ENCODE data around the gene PUS10.
"Not testable (repeated sequence)": the region's sequence is repeated elsewhere in the genome, so short reads cannot be mapped to it uniquely, and the experiment has no call there.

Gene PUS10

GRCh38 chr2:60991644-60992043, 26.4 kb downstream of the PUS10 start:
- no peak overlapping the region for H4K8ac ChIP-seq (ENCODE audit: low read depth, low read length)
- no peaks in the 10 kb centered on the region for H3K79me2 ChIP-seq (ENCODE audit: control insufficient read depth, insufficient read depth, low read length)
- no peak overlapping the region for H3K23ac ChIP-seq (ENCODE audit: low read length)
- H3K79me1 ChIP-seq (ENCODE audit: low read length): no peaks in the 10 kb centered on the region
- no peak overlapping the region for H3K56ac ChIP-seq (ENCODE audit: low read length)
- no peaks in the 10 kb centered on the region for H3K27me3 ChIP-seq (ENCODE audit: insufficient read depth, low read length, poor library complexity)
- no peak overlapping the region for H3K4me2 ChIP-seq (ENCODE audit: low read length)
- H3K4me1 ChIP-seq (ENCODE audit: control insufficient read depth, low read depth, low read length): no peaks in the 10 kb centered on the region
- no peak overlapping the region for H3K4ac ChIP-seq (ENCODE audit: low read depth, low read length)
- no peak overlapping the region for H3K4me3 ChIP-seq (ENCODE audit: low read length)
- WGBS (ENCODE audit: extremely low coverage, insufficient coverage, low lambda C conversion rate): no CpG with 5 or more reads among the region's 4 CpGs
- H3K27ac ChIP-seq (ENCODE audit: low read depth, low read length): no peak overlapping the region
- no peak for DNase-seq
- H2BK15ac ChIP-seq (replicated peaks; ENCODE audit: low read depth): no peak overlapping the region
- H2AK5ac ChIP-seq (ENCODE audit: low read length): no peak overlapping the region
- no peaks in the 10 kb centered on the region for H3K36me3 ChIP-seq (ENCODE audit: control insufficient read depth, insufficient read depth, low read length)
- H3K18ac ChIP-seq (ENCODE audit: low read length): no peak overlapping the region
- no peak overlapping the region for H2BK5ac ChIP-seq (ENCODE audit: low read length)
- H3K9ac ChIP-seq (ENCODE audit: low read length): no peak overlapping the region
- no peak overlapping the region for H2BK120ac ChIP-seq (ENCODE audit: low read depth, low read length)
- H4K5ac ChIP-seq (ENCODE audit: low read length): no peak overlapping the region

- Histone ChIP-seq H2AK5ac (ENCODE audit: low read length) (no peak overlapping the region), H3K36me3 (ENCODE audit: control insufficient read depth, insufficient read depth, low read length) (no peaks in the 10 kb centered on the region), H3K4me3 (ENCODE audit: low read length) (no peak overlapping the region), H4K8ac (ENCODE audit: low read depth, low read length) (no peak overlapping the region), H3K4ac (ENCODE audit: low read depth, low read length) (no peak overlapping the region), H3K27me3 (ENCODE audit: insufficient read depth, low read length, poor library complexity) (no peaks in the 10 kb centered on the region), H3K18ac (ENCODE audit: low read length) (no peak overlapping the region), H3K27ac (ENCODE audit: low read depth, low read length) (no peak overlapping the region), H3K56ac (ENCODE audit: low read length) (no peak overlapping the region), H3K23ac (ENCODE audit: low read length) (no peak overlapping the region), H3K4me2 (ENCODE audit: low read length) (no peak overlapping the region), H3K79me1 (ENCODE audit: low read length) (no peaks in the 10 kb centered on the region), H3K79me2 (ENCODE audit: control insufficient read depth, insufficient read depth, low read length) (no peaks in the 10 kb centered on the region), H2BK5ac (ENCODE audit: low read length) (no peak overlapping the region), H2BK120ac (ENCODE audit: low read depth, low read length) (no peak overlapping the region), H3K9ac (ENCODE audit: low read length) (no peak overlapping the region), H2BK15ac (replicated peaks; ENCODE audit: low read depth) (no peak overlapping the region), H4K5ac (ENCODE audit: low read length) (no peak overlapping the region), H3K4me1 (ENCODE audit: control insufficient read depth, low read depth, low read length) (no peaks in the 10 kb centered on the region)
- DNase-seq: no peak
- WGBS (ENCODE audit: extremely low coverage, insufficient coverage, low lambda C conversion rate): no CpG with 5 or more reads among the region's 2 CpGs
Observed at GRCh38 chr2:60989259-60989658, 28.8 kb downstream of the PUS10 start.

GRCh38 chr2:60987656-60988055, 30.4 kb downstream of the PUS10 start:
- not testable (repeated sequence) for H3K4me2 ChIP-seq (ENCODE audit: low read length); H2AK5ac ChIP-seq (ENCODE audit: low read length); H3K9ac ChIP-seq (ENCODE audit: low read length); H3K56ac ChIP-seq (ENCODE audit: low read length); H3K23ac ChIP-seq (ENCODE audit: low read length); DNase-seq; H3K4ac ChIP-seq (ENCODE audit: low read depth, low read length); H4K8ac ChIP-seq (ENCODE audit: low read depth, low read length); H3K79me1 ChIP-seq (ENCODE audit: low read length); H3K18ac ChIP-seq (ENCODE audit: low read length); H3K4me1 ChIP-seq (ENCODE audit: control insufficient read depth, low read depth, low read length); H2BK15ac ChIP-seq (replicated peaks; ENCODE audit: low read depth); H2BK120ac ChIP-seq (ENCODE audit: low read depth, low read length); H3K27ac ChIP-seq (ENCODE audit: low read depth, low read length); H2BK5ac ChIP-seq (ENCODE audit: low read length); H3K79me2 ChIP-seq (ENCODE audit: control insufficient read depth, insufficient read depth, low read length); H3K27me3 ChIP-seq (ENCODE audit: insufficient read depth, low read length, poor library complexity); H4K5ac ChIP-seq (ENCODE audit: low read length); H3K4me3 ChIP-seq (ENCODE audit: low read length); H3K36me3 ChIP-seq (ENCODE audit: control insufficient read depth, insufficient read depth, low read length)
- WGBS (ENCODE audit: extremely low coverage, insufficient coverage, low lambda C conversion rate): no CpG with 5 or more reads among the region's 8 CpGs

GRCh38 chr2:60987041-60987440, 31.0 kb downstream of the PUS10 start:
- Histone ChIP-seq H2AK5ac (ENCODE audit: low read length) (no peak overlapping the region), H4K8ac (ENCODE audit: low read depth, low read length) (no peak overlapping the region), H3K4me3 (ENCODE audit: low read length) (no peak overlapping the region)

GRCh38 chr2:60984720-60985119, 33.3 kb downstream of the PUS10 start:
- Histone ChIP-seq H3K79me1 (ENCODE audit: low read length) (no peaks in the 10 kb centered on the region), H3K36me3 (ENCODE audit: control insufficient read depth, insufficient read depth, low read length) (no peaks in the 10 kb centered on the region), H3K23ac (ENCODE audit: low read length) (no peak overlapping the region), H3K79me2 (ENCODE audit: control insufficient read depth, insufficient read depth, low read length) (no peaks in the 10 kb centered on the region), H3K27ac (ENCODE audit: low read depth, low read length) (no peak overlapping the region), H3K4me2 (ENCODE audit: low read length) (no peak overlapping the region), H2BK15ac (replicated peaks; ENCODE audit: low read depth) (no peak overlapping the region), H2BK120ac (ENCODE audit: low read depth, low read length) (no peak overlapping the region), H3K9ac (ENCODE audit: low read length) (no peak overlapping the region), H3K4me1 (ENCODE audit: control insufficient read depth, low read depth, low read length) (no peaks in the 10 kb centered on the region), H4K5ac (ENCODE audit: low read length) (no peak overlapping the region), H3K27me3 (ENCODE audit: insufficient read depth, low read length, poor library complexity) (no peaks in the 10 kb centered on the region), H2AK5ac (ENCODE audit: low read length) (no peak overlapping the region), H4K8ac (ENCODE audit: low read depth, low read length) (no peak overlapping the region), H2BK5ac (ENCODE audit: low read length) (no peak overlapping the region), H3K56ac (ENCODE audit: low read length) (no peak overlapping the region), H3K18ac (ENCODE audit: low read length) (no peak overlapping the region), H3K4ac (ENCODE audit: low read depth, low read length) (no peak overlapping the region), H3K4me3 (ENCODE audit: low read length) (no peak overlapping the region)
- DNase-seq: no peak
- WGBS (ENCODE audit: extremely low coverage, insufficient coverage, low lambda C conversion rate): no CpG with 5 or more reads among the region's 1 CpG

More at GRCh38 chr2:60987041-60987440, 31.0 kb downstream of the PUS10 start:
- H2BK15ac ChIP-seq (replicated peaks; ENCODE audit: low read depth): no peak overlapping the region
- DNase-seq: no peak
- H3K27ac ChIP-seq (ENCODE audit: low read depth, low read length): no peak overlapping the region
- no peaks in the 10 kb centered on the region for H3K79me2 ChIP-seq (ENCODE audit: control insufficient read depth, insufficient read depth, low read length)
- H3K36me3 ChIP-seq (ENCODE audit: control insufficient read depth, insufficient read depth, low read length): no peaks in the 10 kb centered on the region
- H3K18ac ChIP-seq (ENCODE audit: low read length): no peak overlapping the region
- no peak overlapping the region for H3K23ac ChIP-seq (ENCODE audit: low read length)
- H2BK120ac ChIP-seq (ENCODE audit: low read depth, low read length): no peak overlapping the region
- no peak overlapping the region for H2BK5ac ChIP-seq (ENCODE audit: low read length)
- no peak overlapping the region for H4K5ac ChIP-seq (ENCODE audit: low read length)
- H3K4me2 ChIP-seq (ENCODE audit: low read length): no peak overlapping the region
- no CpG with 5 or more reads among the region's 2 CpGs for WGBS (ENCODE audit: extremely low coverage, insufficient coverage, low lambda C conversion rate)
- H3K27me3 ChIP-seq (ENCODE audit: insufficient read depth, low read length, poor library complexity): no peaks in the 10 kb centered on the region
- no peaks in the 10 kb centered on the region for H3K4me1 ChIP-seq (ENCODE audit: control insufficient read depth, low read depth, low read length)
- no peak overlapping the region for H3K4ac ChIP-seq (ENCODE audit: low read depth, low read length)
- no peak overlapping the region for H3K9ac ChIP-seq (ENCODE audit: low read length)
- H3K56ac ChIP-seq (ENCODE audit: low read length): no peak overlapping the region
- H3K79me1 ChIP-seq (ENCODE audit: low read length): no peaks in the 10 kb centered on the region

- WGBS (ENCODE audit: extremely low coverage, insufficient coverage, low lambda C conversion rate): no CpG with 5 or more reads among the region's 3 CpGs
- H3K4me3 ChIP-seq (ENCODE audit: low read length); H3K56ac ChIP-seq (ENCODE audit: low read length); H2AK5ac ChIP-seq (ENCODE audit: low read length); H3K79me2 ChIP-seq (ENCODE audit: control insufficient read depth, insufficient read depth, low read length); H3K79me1 ChIP-seq (ENCODE audit: low read length); H3K4me1 ChIP-seq (ENCODE audit: control insufficient read depth, low read depth, low read length); H2BK15ac ChIP-seq (replicated peaks; ENCODE audit: low read depth); H4K8ac ChIP-seq (ENCODE audit: low read depth, low read length); H4K5ac ChIP-seq (ENCODE audit: low read length); H3K27me3 ChIP-seq (ENCODE audit: insufficient read depth, low read length, poor library complexity); H3K18ac ChIP-seq (ENCODE audit: low read length); DNase-seq; H3K36me3 ChIP-seq (ENCODE audit: control insufficient read depth, insufficient read depth, low read length); H3K4ac ChIP-seq (ENCODE audit: low read depth, low read length); H2BK5ac ChIP-seq (ENCODE audit: low read length); H3K4me2 ChIP-seq (ENCODE audit: low read length); H3K27ac ChIP-seq (ENCODE audit: low read depth, low read length); H2BK120ac ChIP-seq (ENCODE audit: low read depth, low read length); H3K9ac ChIP-seq (ENCODE audit: low read length); H3K23ac ChIP-seq (ENCODE audit: low read length): not testable (repeated sequence)
Observed at GRCh38 chr2:60982066-60982465, 36.0 kb downstream of the PUS10 start.
